Measurements from ENCODE around the gene STN1. TPM values are rescaled to one million over a fixed set of nuclear protein-coding genes. Genes with fewer than 3 reads are reported as not detected.

Gene STN1
- total RNA-seq, 1 experiment from 2014 or later = 74.7 TPM

DNA sequence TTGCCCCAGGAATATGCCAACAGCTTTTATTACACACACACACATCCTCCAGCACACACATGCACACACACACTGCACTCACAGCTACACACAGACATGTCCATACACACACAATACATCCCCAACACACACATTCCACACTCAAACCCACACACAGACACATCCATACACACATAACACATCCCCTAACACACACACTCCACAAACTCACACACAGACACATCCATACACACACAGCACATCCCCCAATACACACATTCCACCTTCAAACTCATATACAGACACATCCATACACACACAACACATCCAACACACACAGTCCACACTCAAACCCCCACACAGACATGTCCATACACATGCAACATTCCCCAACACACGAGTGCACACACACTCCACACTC lies 81.7 kb downstream of the STN1 start:
- POLR2A ChIA-PET = no interaction called here
- Histone ChIP-seq H3K9ac (ENCODE audit: low read length) (no peak overlapping the region), H3K9me2 (ENCODE audit: insufficient read depth) (no peaks in the 10 kb centered on the region), H3K79me2 (ENCODE audit: insufficient read depth, low read length) (no peaks in the 10 kb centered on the region), H3K27ac (ENCODE audit: low read depth, low read length) (no peak overlapping the region), H3K36me3 (ENCODE audit: control insufficient read depth in 1 of 2, insufficient read depth in 2 of 2, low read length in 2 of 2) (no peaks in the 10 kb centered on the region), H2AFZ (ENCODE audit: low read depth, low read length, poor library complexity, severe bottlenecking) (no peak overlapping the region), H3K4me1 (ENCODE audit: control insufficient read depth in 1 of 2, insufficient read depth in 2 of 2, low read length in 2 of 2) (no peaks in the 10 kb centered on the region), H4K20me1 (ENCODE audit: insufficient read depth) (no peaks in the 10 kb centered on the region), H3K27me3 (ENCODE audit: insufficient read depth, low read length) (peaks cover 3% of the 10 kb centered on the region; the same call in 1 of the 2 replicates), H3K9me3 (ENCODE audit: control insufficient read depth in 1 of 2, insufficient read depth in 1 of 2, low read depth in 1 of 2, low read length in 2 of 2) (no peaks in the 10 kb centered on the region), H3K4me2 (ENCODE audit: low read length) (no peak overlapping the region), H3K4me3 (replicated peaks in 1 of 2; ENCODE audit: low read depth in 1 of 2, low read length in 2 of 2) (no peak overlapping the region)
- BruUV-seq (replicated peaks) = no TSS peak
- intact Hi-C loops (cut with micrococcal nuclease) = no loop called here
- TF ChIP-seq, protein P1, sequence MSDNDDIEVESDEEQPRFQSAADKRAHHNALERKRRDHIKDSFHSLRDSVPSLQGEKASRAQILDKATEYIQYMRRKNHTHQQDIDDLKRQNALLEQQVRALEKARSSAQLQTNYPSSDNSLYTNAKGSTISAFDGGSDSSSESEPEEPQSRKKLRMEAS (IDR thresholded peaks at IDR 0.05) = no peak
- TF ChIP-seq POLR2AphosphoS5 (IDR thresholded peaks at IDR 0.05; ENCODE audit: low read depth, low read length) (no peak), ZFX (IDR thresholded peaks at IDR 0.05) (no peak), FOSL1 (IDR thresholded peaks at IDR 0.05; ENCODE audit: low read depth) (no peak)
- DNase-seq (ENCODE audit: low read depth, low spot score) (no peak), ATAC-seq (no peak)
- CTCF ChIA-PET = no interaction called here
- RAD21 ChIA-PET (ENCODE audit: low non-redundant PET in 1 of 2, low total read pairs in 2 of 2, uncharacterized antibody in 2 of 2, unreplicated experiment in 2 of 2) = no interaction called here

DNA sequence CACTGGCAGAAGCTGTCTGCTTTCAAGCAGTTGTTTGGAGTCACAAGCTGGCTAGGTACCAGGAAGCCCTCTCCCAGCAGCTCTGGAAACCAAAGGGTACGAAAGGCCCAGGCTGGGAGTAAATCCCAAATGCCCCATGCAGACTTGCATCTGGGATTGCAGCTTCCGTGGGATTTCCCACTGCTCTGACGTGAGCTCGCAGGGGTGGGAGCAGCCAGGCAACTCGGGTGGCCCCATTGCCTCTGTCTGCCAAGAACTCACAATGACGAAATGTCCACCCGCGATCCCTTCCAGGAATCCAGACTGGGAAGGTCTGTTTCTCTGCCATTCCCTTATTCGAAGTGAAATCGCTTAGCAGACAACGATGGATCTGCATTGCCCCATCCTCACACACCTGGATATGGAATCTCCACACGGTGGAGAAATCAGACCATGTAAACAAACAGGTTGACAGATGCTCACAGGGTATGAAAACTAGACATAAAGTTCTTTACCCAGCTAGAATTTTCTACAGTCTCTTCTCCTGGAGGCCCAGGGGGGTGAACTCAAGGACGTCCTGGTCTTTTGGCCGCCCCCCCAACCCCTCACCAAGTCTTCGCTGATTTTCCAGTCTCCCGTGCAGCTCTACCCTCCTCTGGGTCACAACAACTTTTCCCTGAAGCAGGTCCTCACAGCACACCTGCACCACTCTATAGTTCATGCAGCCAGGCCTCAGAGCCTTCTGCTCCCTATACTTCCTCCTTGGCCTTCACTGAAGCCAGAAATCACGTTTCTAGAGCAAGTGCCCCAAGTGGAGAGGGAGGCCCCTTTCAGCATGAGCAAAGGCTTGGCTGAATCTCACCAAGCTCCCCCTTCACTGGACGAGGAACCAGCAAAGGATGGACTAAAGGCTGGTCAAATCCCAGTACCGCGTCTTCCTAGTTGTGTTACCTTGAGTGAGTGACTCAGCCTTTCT lies 82.6 kb downstream of the STN1 start:
- H3K27ac ChIP-seq (ENCODE audit: low read depth, low read length) = no peak overlapping the region
- CTCF ChIA-PET = interaction anchor here (2.1 kb wide), 1 partner anchor 13 kb away, joined by 6 read pairs; no protein-coding TSS in a partner anchor

More for the DNA sequence above, 82.6 kb downstream of the STN1 start:
- H3K4me2 ChIP-seq (ENCODE audit: low read length) = no peak overlapping the region
- H3K4me3 ChIP-seq (replicated peaks in 1 of 2; ENCODE audit: low read depth in 1 of 2, low read length in 2 of 2) = no peak overlapping the region
- no peaks in the 10 kb centered on the region for H4K20me1 ChIP-seq (ENCODE audit: insufficient read depth)
- H3K9ac ChIP-seq (ENCODE audit: low read length) = no peak overlapping the region
- no peak for TF ChIP-seq ZFX (IDR thresholded peaks at IDR 0.05)
- no peak for TF ChIP-seq EZH2phosphoT487 (IDR thresholded peaks at IDR 0.05; ENCODE audit: borderline replicate concordance)
- TF ChIP-seq, protein P2, sequence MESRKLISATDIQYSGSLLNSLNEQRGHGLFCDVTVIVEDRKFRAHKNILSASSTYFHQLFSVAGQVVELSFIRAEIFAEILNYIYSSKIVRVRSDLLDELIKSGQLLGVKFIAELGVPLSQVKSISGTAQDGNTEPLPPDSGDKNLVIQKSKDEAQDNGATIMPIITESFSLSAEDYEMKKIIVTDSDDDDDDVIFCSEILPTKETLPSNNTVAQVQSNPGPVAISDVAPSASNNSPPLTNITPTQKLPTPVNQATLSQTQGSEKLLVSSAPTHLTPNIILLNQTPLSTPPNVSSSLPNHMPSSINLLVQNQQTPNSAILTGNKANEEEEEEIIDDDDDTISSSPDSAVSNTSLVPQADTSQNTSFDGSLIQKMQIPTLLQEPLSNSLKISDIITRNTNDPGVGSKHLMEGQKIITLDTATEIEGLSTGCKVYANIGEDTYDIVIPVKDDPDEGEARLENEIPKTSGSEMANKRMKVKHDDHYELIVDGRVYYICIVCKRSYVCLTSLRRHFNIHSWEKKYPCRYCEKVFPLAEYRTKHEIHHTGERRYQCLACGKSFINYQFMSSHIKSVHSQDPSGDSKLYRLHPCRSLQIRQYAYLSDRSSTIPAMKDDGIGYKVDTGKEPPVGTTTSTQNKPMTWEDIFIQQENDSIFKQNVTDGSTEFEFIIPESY (IDR thresholded peaks at IDR 0.05; ENCODE audit: extremely low read depth, insufficient replicate concordance, low read length) = no peak
- no peak for TF ChIP-seq POLR2AphosphoS5 (IDR thresholded peaks at IDR 0.05; ENCODE audit: low read depth, low read length)
- TF ChIP-seq YY1 (IDR thresholded peaks at IDR 0.05; ENCODE audit: extremely low read depth, insufficient replicate concordance, low read depth, low read length) = no peak
- TF ChIP-seq, protein P3, sequence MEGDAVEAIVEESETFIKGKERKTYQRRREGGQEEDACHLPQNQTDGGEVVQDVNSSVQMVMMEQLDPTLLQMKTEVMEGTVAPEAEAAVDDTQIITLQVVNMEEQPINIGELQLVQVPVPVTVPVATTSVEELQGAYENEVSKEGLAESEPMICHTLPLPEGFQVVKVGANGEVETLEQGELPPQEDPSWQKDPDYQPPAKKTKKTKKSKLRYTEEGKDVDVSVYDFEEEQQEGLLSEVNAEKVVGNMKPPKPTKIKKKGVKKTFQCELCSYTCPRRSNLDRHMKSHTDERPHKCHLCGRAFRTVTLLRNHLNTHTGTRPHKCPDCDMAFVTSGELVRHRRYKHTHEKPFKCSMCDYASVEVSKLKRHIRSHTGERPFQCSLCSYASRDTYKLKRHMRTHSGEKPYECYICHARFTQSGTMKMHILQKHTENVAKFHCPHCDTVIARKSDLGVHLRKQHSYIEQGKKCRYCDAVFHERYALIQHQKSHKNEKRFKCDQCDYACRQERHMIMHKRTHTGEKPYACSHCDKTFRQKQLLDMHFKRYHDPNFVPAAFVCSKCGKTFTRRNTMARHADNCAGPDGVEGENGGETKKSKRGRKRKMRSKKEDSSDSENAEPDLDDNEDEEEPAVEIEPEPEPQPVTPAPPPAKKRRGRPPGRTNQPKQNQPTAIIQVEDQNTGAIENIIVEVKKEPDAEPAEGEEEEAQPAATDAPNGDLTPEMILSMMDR (IDR thresholded peaks at IDR 0.05 in 2 of 3, conservative IDR thresholded peaks at IDR 0.05 in 1 of 3; ENCODE audit: borderline replicate concordance in 1 of 3, insufficient read depth in 1 of 3, low read depth in 2 of 3, low read length in 2 of 3) = no peak
- no peak for TF ChIP-seq SP1 (IDR thresholded peaks at IDR 0.05; ENCODE audit: low read depth)
- TF ChIP-seq EGR1 (IDR thresholded peaks at IDR 0.05; ENCODE audit: low read depth) = no peak
- no peak for TF ChIP-seq ELF1 (IDR thresholded peaks at IDR 0.05; ENCODE audit: borderline replicate concordance, low read depth)
- no peak for TF ChIP-seq CEBPB (IDR thresholded peaks at IDR 0.05; ENCODE audit: low read depth)
- H3K27me3 ChIP-seq (ENCODE audit: insufficient read depth, low read length) = no peaks in the 10 kb centered on the region
- no peaks in the 10 kb centered on the region for H3K36me3 ChIP-seq (ENCODE audit: control insufficient read depth in 1 of 2, insufficient read depth in 2 of 2, low read length in 2 of 2)
- POLR2A ChIA-PET = no interaction called here
- H2AFZ ChIP-seq (ENCODE audit: low read depth, low read length, poor library complexity, severe bottlenecking) = no peak overlapping the region
- no peaks in the 10 kb centered on the region for H3K79me2 ChIP-seq (ENCODE audit: insufficient read depth, low read length)
- H3K9me3 ChIP-seq (ENCODE audit: control insufficient read depth in 1 of 2, insufficient read depth in 1 of 2, low read depth in 1 of 2, low read length in 2 of 2) = no peaks in the 10 kb centered on the region
- no peaks in the 10 kb centered on the region for H3K9me2 ChIP-seq (ENCODE audit: insufficient read depth)
- intact Hi-C loops (cut with micrococcal nuclease) = no loop called here
- RAD21 ChIA-PET (ENCODE audit: low non-redundant PET in 1 of 2, low total read pairs in 2 of 2, uncharacterized antibody in 2 of 2, unreplicated experiment in 2 of 2) = no interaction called here
- no peak for ATAC-seq
- DNase-seq (ENCODE audit: low read depth, low spot score) = no peak
- H3K4me1 ChIP-seq (ENCODE audit: control insufficient read depth in 1 of 2, insufficient read depth in 2 of 2, low read length in 2 of 2) = no peaks in the 10 kb centered on the region
- no TSS peak for BruUV-seq (replicated peaks)
